LNCAP (cell line): ENCODE measurements around the gene KCNQ1OT1.

ENCODE experiments used
- TF ChIP-seq, protein P1 (sequence below): fragments of 450-650 bp; IDR thresholded peaks from 2 replicates; pipeline ENCODE4 v1.5.1; 2017; ENCODE audit warnings: mild to moderate bottlenecking

KCNQ1OT1 gene

DNA sequence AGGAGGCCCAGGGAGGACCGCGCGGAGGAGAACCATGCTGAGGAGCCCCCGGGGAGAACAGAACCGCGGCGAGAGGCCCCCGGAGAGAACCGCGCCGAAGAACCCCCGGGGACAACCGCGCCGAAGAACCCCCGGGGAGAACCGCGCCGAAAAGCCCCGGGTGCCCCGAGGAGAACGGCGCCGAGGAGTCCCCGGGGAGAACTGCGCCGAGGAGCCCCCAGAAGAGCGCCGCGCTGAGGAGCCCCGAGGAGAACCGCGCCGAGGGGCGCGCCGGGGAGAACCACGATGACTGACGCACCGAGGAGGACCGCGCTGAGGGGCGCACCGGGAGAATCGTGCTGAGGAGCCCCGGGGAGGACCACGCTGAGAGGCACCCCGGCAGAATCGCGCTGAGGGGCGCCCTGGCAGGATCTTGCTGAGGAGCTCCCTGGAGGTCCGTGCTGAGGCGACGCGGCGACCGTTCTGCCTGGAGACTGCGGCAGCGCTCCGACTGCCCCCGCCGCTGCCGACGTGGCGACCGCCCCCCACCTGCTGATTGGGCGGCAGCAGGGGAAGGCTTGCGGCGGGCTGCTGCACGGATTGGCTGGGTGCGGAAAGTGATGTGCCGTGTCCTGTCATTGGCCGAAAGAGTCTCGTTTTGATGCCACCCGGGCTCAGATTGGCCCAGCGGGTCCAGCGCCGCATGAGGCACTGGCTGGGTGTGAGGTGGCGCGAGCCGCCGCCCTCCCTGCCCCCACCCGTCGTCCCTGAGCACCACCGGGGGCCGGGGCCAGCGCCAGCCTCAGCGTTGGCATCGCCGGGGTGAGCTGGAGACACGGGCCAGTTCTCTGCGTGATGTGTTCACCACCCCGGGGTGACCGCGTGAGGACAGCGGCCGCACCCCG lies at the start of gene KCNQ1OT1:
Gene KCNQ1OT1 (minus strand): TSS at position 464 of the 884 bp plus-strand sequence.
- TF ChIP-seq, protein P1, sequence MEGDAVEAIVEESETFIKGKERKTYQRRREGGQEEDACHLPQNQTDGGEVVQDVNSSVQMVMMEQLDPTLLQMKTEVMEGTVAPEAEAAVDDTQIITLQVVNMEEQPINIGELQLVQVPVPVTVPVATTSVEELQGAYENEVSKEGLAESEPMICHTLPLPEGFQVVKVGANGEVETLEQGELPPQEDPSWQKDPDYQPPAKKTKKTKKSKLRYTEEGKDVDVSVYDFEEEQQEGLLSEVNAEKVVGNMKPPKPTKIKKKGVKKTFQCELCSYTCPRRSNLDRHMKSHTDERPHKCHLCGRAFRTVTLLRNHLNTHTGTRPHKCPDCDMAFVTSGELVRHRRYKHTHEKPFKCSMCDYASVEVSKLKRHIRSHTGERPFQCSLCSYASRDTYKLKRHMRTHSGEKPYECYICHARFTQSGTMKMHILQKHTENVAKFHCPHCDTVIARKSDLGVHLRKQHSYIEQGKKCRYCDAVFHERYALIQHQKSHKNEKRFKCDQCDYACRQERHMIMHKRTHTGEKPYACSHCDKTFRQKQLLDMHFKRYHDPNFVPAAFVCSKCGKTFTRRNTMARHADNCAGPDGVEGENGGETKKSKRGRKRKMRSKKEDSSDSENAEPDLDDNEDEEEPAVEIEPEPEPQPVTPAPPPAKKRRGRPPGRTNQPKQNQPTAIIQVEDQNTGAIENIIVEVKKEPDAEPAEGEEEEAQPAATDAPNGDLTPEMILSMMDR: no peak

DNA sequence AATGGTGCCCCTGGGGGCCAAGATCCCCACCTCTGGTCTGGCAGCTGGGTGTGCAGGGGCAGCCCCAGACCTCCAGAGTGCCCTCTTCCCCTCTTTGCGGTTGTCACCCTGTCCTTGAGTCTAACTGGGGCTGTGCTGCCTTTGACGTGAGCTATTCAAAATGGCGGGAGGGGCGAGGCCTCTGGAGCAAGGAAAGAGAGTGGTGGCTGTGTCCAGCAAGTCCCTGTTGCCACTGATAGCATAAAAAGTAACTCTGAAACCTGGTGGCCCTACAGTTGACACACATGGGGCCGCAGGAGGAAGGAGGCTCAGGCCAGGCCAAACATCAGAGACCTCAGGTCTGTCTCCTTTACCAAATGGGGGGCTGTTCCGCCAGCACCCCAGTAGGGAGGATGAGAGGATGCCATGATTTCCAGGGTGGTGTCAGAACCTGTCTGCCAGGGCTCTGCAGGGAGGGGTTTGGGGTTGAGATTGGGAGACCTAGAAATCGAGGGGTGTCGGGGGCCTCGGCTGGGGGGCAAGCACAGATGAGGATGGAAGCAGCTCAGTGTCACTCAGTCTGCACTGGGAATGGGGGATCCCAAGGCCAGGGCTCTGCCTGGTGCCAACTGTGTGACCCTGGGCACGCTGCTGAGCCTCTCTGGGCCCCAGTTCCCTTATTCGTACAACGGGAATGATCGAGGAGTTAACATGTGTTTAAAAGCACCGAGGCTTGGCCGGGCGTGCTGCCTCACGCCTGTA lies 49.2 kb upstream of the KCNQ1OT1 start:
- TF ChIP-seq, protein P1: no peak

DNA sequence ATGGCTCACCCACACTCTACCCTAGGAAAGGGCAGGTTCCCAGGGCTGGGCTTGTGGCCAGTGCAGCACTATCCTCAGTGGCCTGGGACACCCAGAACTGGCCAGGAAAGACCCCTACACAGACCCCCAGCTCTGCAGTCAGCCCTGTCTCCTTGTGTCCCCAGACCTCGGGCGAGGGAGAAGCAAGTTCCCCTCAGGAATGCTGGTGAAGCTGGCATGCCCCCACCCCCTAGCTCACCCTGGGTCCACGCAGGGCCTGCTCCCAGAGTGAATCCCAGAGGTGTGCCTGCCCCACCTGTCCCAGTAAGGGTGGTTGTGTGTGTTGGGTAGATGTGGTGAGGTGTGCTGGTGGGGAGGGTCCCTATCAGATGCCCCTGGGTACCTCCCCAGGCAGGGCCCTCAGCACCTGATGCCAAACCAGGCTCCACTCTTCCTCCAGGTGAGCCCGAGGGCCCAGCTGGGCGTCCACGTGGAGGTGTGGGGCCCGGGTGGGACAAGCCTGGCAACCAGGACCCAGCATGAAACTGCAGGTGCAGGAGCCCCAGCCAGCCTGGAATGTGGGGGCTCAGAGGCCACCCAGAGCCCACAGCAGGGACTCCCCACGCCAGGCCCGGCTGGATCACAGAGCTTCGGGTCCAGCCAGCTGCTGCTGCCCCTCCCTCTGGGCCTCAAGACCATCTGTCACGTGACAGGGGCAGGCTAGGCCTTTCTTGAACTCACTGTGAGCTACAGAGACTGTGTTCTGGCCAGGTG lies 48.4 kb upstream of the KCNQ1OT1 start:
- TF ChIP-seq, protein P1: no peak

DNA sequence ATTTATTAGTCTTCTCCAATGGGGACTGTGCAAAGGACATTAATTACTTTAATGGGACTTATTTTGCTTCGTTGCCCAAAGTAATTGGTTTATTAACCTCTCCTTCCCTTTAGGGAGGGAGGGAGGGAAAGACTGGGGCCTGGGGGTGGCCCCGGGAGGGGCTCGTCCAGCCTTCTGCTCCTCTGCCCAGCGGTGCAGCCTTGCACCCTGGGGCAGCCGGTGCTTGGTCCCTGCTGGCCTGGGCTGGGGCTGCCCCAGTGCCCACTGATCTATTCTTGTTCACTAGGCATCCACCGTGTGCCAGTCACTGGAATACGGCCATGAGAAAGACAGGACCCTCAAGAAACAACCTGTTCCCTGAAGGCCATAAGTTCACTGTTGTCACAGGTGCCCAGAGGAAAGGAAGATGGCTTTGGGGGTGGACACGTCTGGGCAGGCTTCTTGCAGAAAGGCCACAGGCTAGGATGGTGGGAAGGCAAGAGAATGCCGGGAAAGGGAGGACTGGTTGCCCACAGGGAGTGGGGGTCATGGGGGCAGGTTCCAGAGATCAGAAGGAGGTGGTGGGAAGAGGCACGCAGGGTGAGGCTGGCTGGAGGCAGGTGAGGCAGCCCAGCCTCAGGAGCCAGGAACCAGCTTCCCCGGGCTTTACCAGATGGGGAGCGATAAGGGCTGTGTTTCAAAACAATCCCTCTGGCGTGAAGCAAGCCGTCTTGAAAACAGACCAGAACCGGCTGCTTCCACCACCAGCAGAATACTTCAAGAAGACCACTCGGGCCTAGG lies 47.6 kb upstream of the KCNQ1OT1 start:
- TF ChIP-seq, protein P1: no peak

DNA sequence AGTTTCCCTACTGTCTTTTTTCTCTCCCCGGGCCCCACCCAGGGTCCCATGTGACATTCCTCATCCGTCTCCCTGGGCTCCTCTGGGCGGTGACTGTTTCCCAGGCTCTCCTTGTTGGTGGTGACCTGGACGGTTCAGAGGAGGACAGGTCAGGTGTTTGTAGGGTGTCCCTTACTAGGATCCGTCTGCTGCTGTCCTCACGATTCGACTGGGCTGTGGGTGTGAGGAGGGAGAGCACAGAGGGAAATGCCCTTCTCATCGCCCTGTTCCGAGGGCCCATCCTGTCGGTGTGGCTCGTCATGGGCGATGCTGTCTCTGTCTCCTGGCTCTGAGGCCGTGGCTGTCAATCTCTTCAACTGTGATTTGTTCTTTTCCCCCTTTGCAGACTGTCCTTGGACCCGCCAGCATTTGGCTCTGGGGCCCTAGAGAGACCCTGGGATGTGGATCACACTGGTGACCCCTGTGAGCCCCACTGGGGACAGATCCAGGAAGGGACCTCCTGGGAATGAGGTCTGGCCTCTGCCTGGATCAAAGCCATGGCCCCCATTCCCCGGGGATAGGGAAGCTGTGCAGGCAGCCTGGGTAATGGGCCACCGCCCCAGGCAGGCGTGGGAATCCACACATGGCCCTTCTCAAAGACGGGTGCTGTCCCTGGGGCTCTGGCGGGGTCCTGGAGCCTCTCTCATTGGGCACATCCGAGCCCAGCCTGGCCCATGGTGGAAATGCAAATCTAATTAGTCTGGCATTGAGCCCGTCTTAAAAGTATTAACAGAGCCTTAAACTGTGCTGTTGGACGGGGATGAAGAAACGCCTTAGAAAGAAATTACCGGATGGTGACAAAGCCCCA lies 46.8 kb upstream of the KCNQ1OT1 start:
- TF ChIP-seq, protein P1: no peak

DNA sequence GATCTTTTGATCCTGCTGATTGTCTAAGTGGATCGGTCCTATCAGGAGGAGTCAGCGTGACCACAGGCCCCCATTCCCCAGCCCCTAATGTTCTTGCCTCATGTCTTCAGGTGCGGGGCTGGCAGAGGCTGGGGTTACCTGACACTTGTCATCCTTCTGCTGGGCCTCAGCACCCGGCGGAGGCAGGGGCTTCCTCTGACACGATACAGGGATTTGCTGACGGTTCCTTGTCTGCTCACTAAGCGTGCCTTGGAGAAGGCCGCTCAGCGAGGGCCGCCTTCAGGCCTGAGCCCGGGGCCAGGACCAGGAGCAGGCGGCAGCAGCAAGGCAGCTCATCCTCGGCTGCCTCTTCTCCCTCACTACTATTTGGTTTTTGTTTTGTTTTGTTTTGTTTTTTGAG lies 45.7 kb upstream of the KCNQ1OT1 start:
- TF ChIP-seq, protein P1: no peak
